Vagina (tissue), 2 donors: ENCODE measurements around the gene ZNF541. TPM values are rescaled to one million over a fixed set of nuclear protein-coding genes. Genes with fewer than 3 reads are reported as not detected.

Source experiments
- DNase-seq, 2 donors: peaks; one replicate each; pipeline ENCODE4 v3.0.0-alpha.2; 2017; ENCODE audit errors: extremely low spot score in 2 of 2
- H3K27ac ChIP-seq: fragments of 200-600 bp; sonication (generic); one replicate; pipeline ENCODE4 v1.5.1; 2019
- H3K27me3 ChIP-seq: fragments of 200-600 bp; sonication (generic); one replicate; pipeline ENCODE4 v1.5.1; 2019
- H3K36me3 ChIP-seq, 2 donors: fragments of 200-600 bp; sonication (generic); one replicate each; pipeline ENCODE4 v1.5.1; 2017 to 2019
- H3K4me1 ChIP-seq: fragments of 200-600 bp; sonication (generic); one replicate; pipeline ENCODE4 v1.5.1; 2019
- H3K4me3 ChIP-seq, 2 donors: fragments of 200-600 bp; sonication (generic); 1 replicate in 1 of 2; 2 replicates in 1 of 2; pipeline ENCODE4 v1.5.1; 2016 to 2019
- H3K9me3 ChIP-seq: fragments of 200-600 bp; sonication (generic); one replicate; pipeline ENCODE4 v1.5.1; 2019
- CTCF ChIP-seq, 3 experiments: fragments of 450-650 bp in 2 of 3; fragments of 200-600 bp in 1 of 3; sonication (generic) in 1 of 3; IDR thresholded peaks; one replicate each; pipeline ENCODE4 v1.5.1; 2017 to 2019; ENCODE audit warnings: antibody characterized with exemption in 3 of 3, mild to moderate bottlenecking in 2 of 3, moderate library complexity in 2 of 3
- POLR2A ChIP-seq, 2 donors: fragments of 450-650 bp; IDR thresholded peaks; one replicate each; pipeline ENCODE4 v1.6.1; 2017; ENCODE audit warnings: antibody characterized with exemption in 2 of 2, mild to moderate bottlenecking in 2 of 2, moderate library complexity in 2 of 2
- POLR2AphosphoS5 ChIP-seq, 2 donors: sonication (generic); formaldehyde crosslinking; IDR thresholded peaks; one replicate each; pipeline ENCODE4 v1.9.0; 2017; ENCODE audit warnings: antibody characterized with exemption in 2 of 2, mild to moderate bottlenecking in 2 of 2, low read depth in 1 of 2; ENCODE audit not compliant: insufficient read depth in 1 of 2
- intact Hi-C: fragments of 100-400 bp; cut with DNase I; formaldehyde crosslinking; loops from one replicate; pipeline ENCODE4 v1.15.1; 2023
- total RNA-seq: library from RNA; depleted of rRNA; stranded (reverse); fragments of >200 nt; gene quantifications from one replicate; pipeline ENCODE4 v1.2.3, GENCODE V29; 2016

The ZNF541 gene
- total RNA-seq, 1 donor from 2014 or later: not detected

GRCh38 chr19:47561440-47562057 lies 11.4 kb downstream of the ZNF541 start:
- intact Hi-C loops: no loop called here

GRCh38 chr19:47560999-47561398 lies 11.9 kb downstream of the ZNF541 start:
- Histone ChIP-seq H3K36me3 (no peaks in the 10 kb centered on the region), H3K9me3 (no peaks in the 10 kb centered on the region), H3K27ac (no peak overlapping the region), H3K4me1 (no peaks in the 10 kb centered on the region), H3K4me3 (no peak overlapping the region), H3K27me3 (no peaks in the 10 kb centered on the region)
- DNase-seq: no peak
- intact Hi-C loops: no loop called here
- TF ChIP-seq POLR2A (IDR thresholded peaks at IDR 0.05) (no peak), CTCF (IDR thresholded peaks at IDR 0.05) (no peak), POLR2AphosphoS5 (IDR thresholded peaks at IDR 0.05; ENCODE audit: insufficient read depth in 1 of 2, low read depth in 1 of 2) (no peak)

More at GRCh38 chr19:47561440-47562057, 11.4 kb downstream of the ZNF541 start:
- TF ChIP-seq POLR2AphosphoS5 (IDR thresholded peaks at IDR 0.05; ENCODE audit: insufficient read depth in 1 of 2, low read depth in 1 of 2) (no peak), POLR2A (IDR thresholded peaks at IDR 0.05) (no peak), CTCF (IDR thresholded peaks at IDR 0.05) (no peak)
- H3K9me3 ChIP-seq: no peaks in the 10 kb centered on the region
- H3K4me3 ChIP-seq: no peak overlapping the region
- no peak overlapping the region for H3K27ac ChIP-seq
- no peaks in the 10 kb centered on the region for H3K36me3 ChIP-seq
- no peak for DNase-seq
- no peaks in the 10 kb centered on the region for H3K27me3 ChIP-seq
- no peaks in the 10 kb centered on the region for H3K4me1 ChIP-seq

- Histone ChIP-seq H3K4me1 (peaks cover 5% of the 10 kb centered on the region), H3K9me3 (no peaks in the 10 kb centered on the region), H3K36me3 (no peaks in the 10 kb centered on the region), H3K27ac (no peak overlapping the region), H3K27me3 (no peaks in the 10 kb centered on the region), H3K4me3 (no peak overlapping the region)
- TF ChIP-seq POLR2AphosphoS5 (IDR thresholded peaks at IDR 0.05; ENCODE audit: insufficient read depth in 1 of 2, low read depth in 1 of 2): no peak
- TF ChIP-seq POLR2A (IDR thresholded peaks at IDR 0.05): no peak
- TF ChIP-seq CTCF (IDR thresholded peaks at IDR 0.05): no peak
- no peak for DNase-seq
- intact Hi-C loops: no loop called here
Measured at GRCh38 chr19:47550129-47550528, 22.8 kb downstream of the ZNF541 start.

GRCh38 chr19:47549261-47549862 lies 23.6 kb downstream of the ZNF541 start:
- intact Hi-C loops: no loop called here
- H3K9me3 ChIP-seq: no peaks in the 10 kb centered on the region
- H3K36me3 ChIP-seq: no peaks in the 10 kb centered on the region
- DNase-seq: no peak
- H3K27ac ChIP-seq: no peak overlapping the region
- H3K4me1 ChIP-seq: peaks cover 9% of the 10 kb centered on the region
- H3K4me3 ChIP-seq: no peak overlapping the region
- TF ChIP-seq POLR2A (IDR thresholded peaks at IDR 0.05) (no peak), CTCF (IDR thresholded peaks at IDR 0.05) (no peak), POLR2AphosphoS5 (IDR thresholded peaks at IDR 0.05; ENCODE audit: insufficient read depth in 1 of 2, low read depth in 1 of 2) (no peak)
- H3K27me3 ChIP-seq: no peaks in the 10 kb centered on the region

GRCh38 chr19:47547199-47547598 lies 25.7 kb downstream of the ZNF541 start:
- no peaks in the 10 kb centered on the region for H3K27me3 ChIP-seq
- H3K4me3 ChIP-seq: no peak overlapping the region
- no peaks in the 10 kb centered on the region for H3K36me3 ChIP-seq
- H3K9me3 ChIP-seq: no peaks in the 10 kb centered on the region
- peaks cover 9% of the 10 kb centered on the region for H3K4me1 ChIP-seq
- no peak for TF ChIP-seq POLR2A (IDR thresholded peaks at IDR 0.05)
- no peak for TF ChIP-seq POLR2AphosphoS5 (IDR thresholded peaks at IDR 0.05; ENCODE audit: insufficient read depth in 1 of 2, low read depth in 1 of 2)
- no peak for TF ChIP-seq CTCF (IDR thresholded peaks at IDR 0.05)
- H3K27ac ChIP-seq: no peak overlapping the region
- DNase-seq: no peak
- intact Hi-C loops: no loop called here
